HepG2 (cell line): ENCODE results near the gene CAD. TPM values are rescaled to one million over a fixed set of nuclear protein-coding genes. Genes with fewer than 3 reads are reported as not detected.

Source experiments
- ATAC-seq: fragments of 200-7000 bp; cut with Tn5 transposase; 3 replicates; pipeline ENCODE4 v1.9.1; 2020; ENCODE audit warnings: mild to moderate bottlenecking, moderate library complexity
- BruUV-seq: library from RNA; stranded (reverse); fragments of 400-500 nt; replicated peaks from 2 replicates; lab custom pipeline; 2021; lab: Mats Ljungman, UMichigan
- CTCF ChIA-PET: fragments of 300-600 bp; formaldehyde crosslinking; extraction: SDS; loops from one replicate; lab custom pipeline; 2021; ENCODE audit warnings: low total read pairs, inconsistent platforms, low intra/inter-chr PET ratio; lab: Yijun Ruan, JAX
- POLR2A ChIA-PET: fragments of 350-600 bp; sonication (Branson Sonifier 250); formaldehyde crosslinking; loops from one replicate; lab custom pipeline; 2020; ENCODE audit warnings: antibody characterized with exemption, inconsistent platforms; lab: Yijun Ruan, JAX
- DNase-seq: peaks from one replicate; pipeline ENCODE4 v3.0.0-alpha.2; 2015; ENCODE audit warnings: low spot score
- FAIRE-seq: peaks from 3 replicates; lab custom pipeline; 2011; peaks lifted over from hg19 to GRCh38; lab: Jason Lieb, UNC
- H2AFZ ChIP-seq: one replicate; pipeline ENCODE4 v1.6.1; 2011; ENCODE audit warnings: low read length, inconsistent platforms
- H3K27ac ChIP-seq: fragments of 300-600 bp; 3 replicates; pipeline ENCODE4 v1.8.0; 2011; ENCODE audit warnings: mixed run types, mild to moderate bottlenecking, mixed read lengths, low read length, inconsistent platforms; ENCODE audit not compliant: insufficient read depth; ENCODE audit errors: extremely low read length
- H3K27me3 ChIP-seq, 2 experiments: fragments of 200-600 bp in 1 of 2; 2 replicates in 1 of 2; 3 replicates in 1 of 2; pipeline versions ENCODE4 v1.6.0 to v1.8.0; 2011; ENCODE audit warnings: low read length in 2 of 2, mild to moderate bottlenecking in 2 of 2, moderate library complexity in 2 of 2, inconsistent platforms in 1 of 2; ENCODE audit not compliant: insufficient read depth in 2 of 2, control insufficient read depth in 1 of 2
- H3K36me3 ChIP-seq, 2 experiments: fragments of 200-600 bp in 1 of 2; replicated peaks in 1 of 2; 2 replicates in 1 of 2; 3 replicates in 1 of 2; pipeline versions ENCODE4 v1.5.1 to v1.8.0; 2011; ENCODE audit warnings: low read length in 2 of 2, inconsistent platforms in 1 of 2; ENCODE audit not compliant: insufficient read depth in 2 of 2, control insufficient read depth in 1 of 2
- H3K4me1 ChIP-seq: 2 replicates; pipeline ENCODE4 v1.5.1; 2012; ENCODE audit warnings: low read length, inconsistent platforms; ENCODE audit not compliant: insufficient read depth
- H3K4me2 ChIP-seq: 2 replicates; pipeline ENCODE4 v1.6.0; 2011; ENCODE audit warnings: low read depth, low read length, inconsistent platforms
- H3K4me3 ChIP-seq, 3 experiments: fragments of 200-600 bp in 1 of 3; sonication (generic), shearing (Covaris generic) in 1 of 3; replicated peaks in 1 of 3; 2 replicates each; pipeline ENCODE4 v1.5.1; 2011 to 2016; ENCODE audit warnings: low read length in 3 of 3, inconsistent platforms in 2 of 3, low read depth in 2 of 3, mild to moderate bottlenecking in 2 of 3, control low read depth in 1 of 3, mixed read lengths in 1 of 3; ENCODE audit not compliant: insufficient read depth in 1 of 3
- H3K79me2 ChIP-seq: one replicate; pipeline ENCODE4 v1.6.1; 2011; ENCODE audit warnings: low read length, inconsistent platforms; ENCODE audit not compliant: insufficient read depth
- H3K9ac ChIP-seq: 2 replicates; pipeline ENCODE4 v1.6.0; 2011; ENCODE audit warnings: mild to moderate bottlenecking, low read depth, low read length, inconsistent platforms; ENCODE audit not compliant: insufficient read depth
- H3K9me3 ChIP-seq: 2 replicates; pipeline ENCODE4 v1.5.1; 2012; ENCODE audit warnings: mild to moderate bottlenecking, low read length
- H4K20me1 ChIP-seq: 2 replicates; pipeline ENCODE4 v1.6.0; 2011; ENCODE audit warnings: inconsistent platforms, mild to moderate bottlenecking, low read length, moderate library complexity; ENCODE audit not compliant: insufficient read depth
- NCOA1 ChIP-seq: sonication (generic); formaldehyde crosslinking; IDR thresholded peaks from 2 replicates; pipeline ENCODE4 v1.9.0; 2021; ENCODE audit warnings: missing genetic modification reagents
- PATZ1 ChIP-seq: sonication (generic); formaldehyde crosslinking; IDR thresholded peaks from 2 replicates; pipeline ENCODE4 v1.4.0; 2020; ENCODE audit warnings: missing genetic modification reagents
- POLR2G ChIP-seq: fragments of 200-400 bp; formaldehyde crosslinking; IDR thresholded peaks from 2 replicates; pipeline ENCODE4 v1.6.1; 2018; ENCODE audit warnings: mild to moderate bottlenecking, low read depth, low read length, moderate library complexity
- RFX5 ChIP-seq: IDR thresholded peaks from 2 replicates; pipeline ENCODE4 v1.6.1; 2011; ENCODE audit warnings: low read depth, low read length, improper control_type of control experiment
- SALL2 ChIP-seq: sonication (generic); formaldehyde crosslinking; IDR thresholded peaks from 2 replicates; pipeline ENCODE4 v1.8.1; 2023; ENCODE audit warnings: mild to moderate bottlenecking, missing genetic modification reagents, inconsistent platforms
- SPEN ChIP-seq: sonication (generic); formaldehyde crosslinking; IDR thresholded peaks from 2 replicates; pipeline ENCODE4 v1.5.1; 2020; ENCODE audit warnings: low read depth, mild to moderate bottlenecking, missing genetic modification reagents
- TBP ChIP-seq: sonication (generic); formaldehyde crosslinking; IDR thresholded peaks from 2 replicates; pipeline ENCODE4 v1.5.0; 2020; ENCODE audit warnings: missing genetic modification reagents
- TBX3 ChIP-seq: fragments of 450-650 bp; IDR thresholded peaks from 2 replicates; pipeline ENCODE4 v1.6.1; 2017; ENCODE audit warnings: antibody characterized with exemption, mild to moderate bottlenecking, inconsistent platforms, borderline replicate concordance
- TEAD3 ChIP-seq: optimal IDR thresholded peaks from 2 replicates; pipeline ENCODE3; 2016; ENCODE audit warnings: borderline replicate concordance
- USF2 ChIP-seq, 2 experiments: sonication (generic) in 1 of 2; formaldehyde crosslinking in 1 of 2; IDR thresholded peaks; 2 replicates each; pipeline versions ENCODE4 v1.5.1 to v1.6.1; 2011 to 2020; ENCODE audit warnings: borderline replicate concordance in 1 of 2, low read depth in 1 of 2, low read length in 1 of 2, mild to moderate bottlenecking in 1 of 2, missing genetic modification reagents in 1 of 2, moderate library complexity in 1 of 2
- ZBTB2 ChIP-seq: sonication (generic); formaldehyde crosslinking; IDR thresholded peaks from 2 replicates; pipeline ENCODE4 v1.8.0; 2022; ENCODE audit warnings: low read depth, missing genetic modification reagents
- ZBTB38 ChIP-seq: sonication (generic); formaldehyde crosslinking; IDR thresholded peaks from 2 replicates; pipeline ENCODE4 v1.5.1; 2020; ENCODE audit warnings: mild to moderate bottlenecking, missing genetic modification reagents
- ZNF687 ChIP-seq: sonication (generic); formaldehyde crosslinking; IDR thresholded peaks from 2 replicates; pipeline ENCODE4 v1.5.1; 2020; ENCODE audit warnings: mild to moderate bottlenecking, missing genetic modification reagents, moderate library complexity
- WGBS: methylation state at CpG from one replicate; pipeline ENCODE4 v1.1.6; 2017; ENCODE audit warnings: low lambda C conversion rate; 5-methylcytosine and 5-hydroxymethylcytosine counted together
- in situ Hi-C: cut with HindIII; loops from 2 replicates; pipeline ENCODE4 v1.10.0; 2017; ENCODE audit warnings: low pct_unique_long_range_greater_than_20kb; ENCODE audit not compliant: extremely low pct_ligation_motif_present
- intact Hi-C: fragments of 100-400 bp; cut with micrococcal nuclease; formaldehyde crosslinking; loops from one replicate; pipeline ENCODE4 v1.10.0; 2022; ENCODE audit not compliant: unreplicated experiment
- polyA plus RNA-seq, 8 experiments: library from polyadenylated mRNA; depleted of rRNA in 3 of 8; stranded (reverse) in 7 of 8; unstranded in 1 of 8; fragments of >200 nt; fragmentation: Illumina TruSeq in 4 of 8; extraction: Trizol in 4 of 8; gene quantifications; 2 replicates each; pipeline versions ENCODE4 v1.2.1 to v1.2.3, GENCODE V29; 2011 to 2016; ENCODE audit warnings: low read depth in 4 of 8, missing spikeins in 1 of 8, mixed read lengths in 1 of 8; ENCODE audit not compliant: insufficient read depth in 1 of 8
- total RNA-seq, 5 experiments: library from RNA; depleted of rRNA; stranded (reverse); fragments of >200 nt; fragmentation: Illumina TruSeq; extraction: Trizol; gene quantifications; 2 replicates each; pipeline ENCODE4 v1.2.3, GENCODE V29; 2016; ENCODE audit warnings: low read depth in 1 of 5

The CAD gene
- total and polyA plus RNA-seq, 2 of the 13 experiments (the other 11 are each of a cell fraction or from before 2014, with no cell fraction given) = 21.7 to 37.0 TPM

- TF ChIP-seq USF2 (IDR thresholded peaks at IDR 0.05; ENCODE audit: low read depth, low read length) (no peak), USF2 (CRISPR knock-in tag; IDR thresholded peaks at IDR 0.05; ENCODE audit: borderline replicate concordance) (no peak), POLR2G (no peak), PATZ1 (peak; percentile 84)
Measured at GRCh38 chr2:27171351-27171848, 45.8 kb upstream of the CAD start (continued).

- Histone ChIP-seq H3K36me3 (no peaks in the 10 kb centered on the region; a peak in 1 of 5 replicates), H3K9me3 (no peaks in the 10 kb centered on the region), H3K27me3 (no peaks in the 10 kb centered on the region), H3K79me2 (no peaks in the 10 kb centered on the region), H3K4me2 (no peak overlapping the region), H3K4me1 (peaks cover 100% of the 10 kb centered on the region), H3K4me3 (no peak overlapping the region), H3K27ac (peak overlapping the region; percentile 43), H3K9ac (no peak overlapping the region), H2AFZ (no peak overlapping the region), H4K20me1 (no peaks in the 10 kb centered on the region)
- FAIRE-seq (no peak), ATAC-seq (no peak), DNase-seq (no peak)
- BruUV-seq = no TSS peak
- intact Hi-C loops = no loop called here
- ChIA-PET CTCF (no interaction called here), POLR2A (interaction anchor here (0.7 to 3.8 kb wide), 3 partner anchors 20 to 41 kb away, joined by 3 to 19 read pairs (median 3); partner anchors contain the start of gene PREB)
- in situ Hi-C loops = no loop called here
- 86% methylated on average over 6 of the region's 6 CpGs for WGBS
- TF ChIP-seq RFX5 = no peak
- TF ChIP-seq TBP = no peak
- no peak for TF ChIP-seq NCOA1
- no peak for TF ChIP-seq ZBTB2 (CRISPR knock-in tag)
- TF ChIP-seq SALL2 (CRISPR knock-in tag) = no peak
- TF ChIP-seq SPEN (CRISPR knock-in tag) = no peak
- TF ChIP-seq ZBTB38 (CRISPR knock-in tag) = peak; percentile 94
- TF ChIP-seq ZNF687 (CRISPR knock-in tag) = peak; percentile 65
- peak; percentile 25 for TF ChIP-seq TEAD3 (CRISPR knock-in tag)
- no peak for TF ChIP-seq TBX3
Measured at GRCh38 chr2:27174638-27175037, 42.5 kb upstream of the CAD start.
